Spleen (tissue), 7 donors: ENCODE measurements around the gene CIRBP.

Experiments
- POLR2A ChIP-seq, 3 donors: fragments of 450-650 bp; IDR thresholded peaks; one replicate each; pipeline ENCODE4 v1.5.1; 2017; ENCODE audit warnings: antibody characterized with exemption in 3 of 3, mild to moderate bottlenecking in 1 of 3
- POLR2AphosphoS5 ChIP-seq, 3 donors: sonication (generic); formaldehyde crosslinking; IDR thresholded peaks; one replicate each; pipeline ENCODE4 v1.5.1; 2017; ENCODE audit warnings: antibody characterized with exemption in 3 of 3
- TF ChIP-seq, protein P1 (sequence below), 11 experiments: fragments of 200-600 bp in 7 of 11; fragments of 450-650 bp in 4 of 11; sonication (generic) in 4 of 11; IDR thresholded peaks in 8 of 11; conservative IDR thresholded peaks in 3 of 11; 1 replicate in 7 of 11; 2 replicates in 4 of 11; pipeline versions ENCODE4 v1.4.0 to v1.8.0; 2016 to 2021; ENCODE audit warnings: antibody characterized with exemption in 11 of 11, inconsistent platforms in 4 of 11, mild to moderate bottlenecking in 1 of 11
- donor health status: DM: no; HTN: no; CAD: no; lungs with moderate emphysema.
- donor health status: DM: no; HTN: no; CAD: no.
- donor health status: DM: no; HTN: no; CAD: no.

GRCh38 chr19:1240925-1241324, 28.2 kb upstream of the CIRBP start:
- TF ChIP-seq, protein P1, sequence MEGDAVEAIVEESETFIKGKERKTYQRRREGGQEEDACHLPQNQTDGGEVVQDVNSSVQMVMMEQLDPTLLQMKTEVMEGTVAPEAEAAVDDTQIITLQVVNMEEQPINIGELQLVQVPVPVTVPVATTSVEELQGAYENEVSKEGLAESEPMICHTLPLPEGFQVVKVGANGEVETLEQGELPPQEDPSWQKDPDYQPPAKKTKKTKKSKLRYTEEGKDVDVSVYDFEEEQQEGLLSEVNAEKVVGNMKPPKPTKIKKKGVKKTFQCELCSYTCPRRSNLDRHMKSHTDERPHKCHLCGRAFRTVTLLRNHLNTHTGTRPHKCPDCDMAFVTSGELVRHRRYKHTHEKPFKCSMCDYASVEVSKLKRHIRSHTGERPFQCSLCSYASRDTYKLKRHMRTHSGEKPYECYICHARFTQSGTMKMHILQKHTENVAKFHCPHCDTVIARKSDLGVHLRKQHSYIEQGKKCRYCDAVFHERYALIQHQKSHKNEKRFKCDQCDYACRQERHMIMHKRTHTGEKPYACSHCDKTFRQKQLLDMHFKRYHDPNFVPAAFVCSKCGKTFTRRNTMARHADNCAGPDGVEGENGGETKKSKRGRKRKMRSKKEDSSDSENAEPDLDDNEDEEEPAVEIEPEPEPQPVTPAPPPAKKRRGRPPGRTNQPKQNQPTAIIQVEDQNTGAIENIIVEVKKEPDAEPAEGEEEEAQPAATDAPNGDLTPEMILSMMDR (IDR thresholded peaks at IDR 0.05 in 8 of 11, conservative IDR thresholded peaks at IDR 0.05 in 3 of 11) = no peak
- TF ChIP-seq POLR2A (IDR thresholded peaks at IDR 0.05) (no peak), POLR2AphosphoS5 (IDR thresholded peaks at IDR 0.05) (no peak)
